Activated naive CD8-positive, alpha-beta T cell treated with anti-CD3 and anti-CD28 coated beads, Interleukin-2, amount 10 ng/mL, durations not matched to agents 7 days and 5 days (primary cell): ENCODE data around the gene TBC1D5. TPM values are rescaled to one million over a fixed set of nuclear protein-coding genes. Genes with fewer than 3 reads are reported as not detected.
"Not testable (repeated sequence)": the region's sequence is repeated elsewhere in the genome, so short reads cannot be mapped to it uniquely, and the experiment has no call there.

Source experiments
- ATAC-seq: fragments of 150-1000 bp; cut with Tn5 transposase; one replicate; pipeline ENCODE4 v1.10.0; 2021; ENCODE audit warnings: low read depth, moderate library complexity
- POLR2A ChIA-PET: fragments of 350-600 bp; sonication (Branson Sonifier 250); formaldehyde crosslinking; loops from one replicate; lab custom pipeline; 2021; ENCODE audit warnings: antibody characterized with exemption; lab: Charles Lee
- DNase-seq: peaks from one replicate; pipeline ENCODE4 v3.0.0; 2021
- H3K27ac Mint-ChIP-seq: one replicate; pipeline ENCODE4 v1.8.0; 2022; ENCODE audit warnings: mild to moderate bottlenecking, mixed read lengths
- H3K27me3 Mint-ChIP-seq: one replicate; pipeline ENCODE4 v1.8.0; 2022; ENCODE audit warnings: mild to moderate bottlenecking, moderate library complexity, mixed read lengths
- H3K36me3 Mint-ChIP-seq: one replicate; pipeline ENCODE4 v1.8.0; 2021; ENCODE audit warnings: mild to moderate bottlenecking, mixed read lengths
- H3K4me1 Mint-ChIP-seq: one replicate; pipeline ENCODE4 v1.8.0; 2021; ENCODE audit warnings: mixed read lengths
- H3K4me3 Mint-ChIP-seq: one replicate; pipeline ENCODE4 v1.8.0; 2022; ENCODE audit warnings: mild to moderate bottlenecking, moderate library complexity, mixed read lengths
- H3K9me3 Mint-ChIP-seq: one replicate; pipeline ENCODE4 v1.8.0; 2021; ENCODE audit warnings: mixed read lengths
- total RNA-seq, 2 experiments: library from RNA; stranded (reverse); gene quantifications; one replicate each; pipeline ENCODE4 v1.2.3, GENCODE V29; 2021

The TBC1D5 gene
- total RNA-seq, 2 experiments from 2014 or later, result 57.3 to 60.9 TPM

DNA sequence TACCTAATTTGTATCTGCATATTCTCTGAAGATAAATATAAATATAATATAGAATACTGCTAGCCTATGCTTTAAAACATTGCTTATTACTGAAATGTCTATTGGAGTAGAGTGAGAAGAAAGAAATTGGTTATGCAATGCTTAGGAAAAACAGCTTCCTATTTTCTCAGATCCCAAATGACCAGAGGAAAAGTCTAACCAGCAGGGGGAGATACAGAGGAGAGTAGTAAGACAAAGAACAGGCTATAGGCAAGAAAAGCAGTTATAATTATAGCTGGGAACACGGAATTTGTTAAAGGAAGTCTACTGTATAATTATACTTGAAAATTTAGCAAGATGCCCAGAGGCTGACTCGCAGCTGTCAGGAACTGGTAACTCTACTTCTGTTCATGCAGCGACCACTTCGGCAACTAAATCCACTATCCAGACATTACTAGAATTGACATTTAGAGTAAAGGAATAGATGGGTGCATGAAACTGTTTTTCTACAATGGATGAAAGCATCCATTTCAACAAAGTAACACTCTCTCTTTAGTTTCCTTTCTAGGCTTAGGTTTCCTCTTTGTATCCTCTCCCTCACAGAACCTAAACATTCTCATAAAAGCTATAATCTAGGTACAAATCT is 97.2 kb downstream of the TBC1D5 start:
- Mint-ChIP-seq H3K4me1 (peaks cover 2% of the 10 kb centered on the region), H3K36me3 (peaks cover 9% of the 10 kb centered on the region), H3K27me3 (no peaks in the 10 kb centered on the region), H3K27ac (no peak overlapping the region), H3K9me3 (peaks cover 5% of the 10 kb centered on the region), H3K4me3 (no peak overlapping the region)
- no peak for ATAC-seq
- DNase-seq, result no peak
- POLR2A ChIA-PET, result no interaction called here

DNA sequence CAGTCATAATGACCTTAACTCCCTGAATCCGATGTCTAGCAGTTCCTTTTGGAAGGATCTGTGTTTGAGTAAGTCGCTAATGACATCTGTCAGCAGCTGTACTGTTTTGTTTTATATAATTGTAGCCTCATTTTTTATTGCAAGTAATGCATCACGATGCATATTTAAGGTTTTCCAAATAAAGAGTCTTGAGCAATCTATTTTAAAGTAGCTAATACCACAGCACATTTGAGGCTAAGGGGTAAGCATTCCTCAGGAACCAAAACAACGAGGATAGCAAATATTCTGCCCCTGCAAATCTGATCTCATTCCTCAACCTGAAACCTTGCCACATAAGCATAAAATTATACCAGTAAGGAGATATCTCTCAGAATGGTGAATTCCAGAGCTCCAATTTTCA is 98.7 kb downstream of the TBC1D5 start:
- peaks cover 2% of the 10 kb centered on the region for H3K4me1 Mint-ChIP-seq
- no peak overlapping the region for H3K27ac Mint-ChIP-seq
- no peak overlapping the region for H3K4me3 Mint-ChIP-seq
- H3K27me3 Mint-ChIP-seq, result no peaks in the 10 kb centered on the region
- H3K9me3 Mint-ChIP-seq, result no peaks in the 10 kb centered on the region
- no peaks in the 10 kb centered on the region for H3K36me3 Mint-ChIP-seq
- ATAC-seq (no peak), DNase-seq (no peak)
- POLR2A ChIA-PET, result no interaction called here

- Mint-ChIP-seq H3K4me1 (peaks cover 2% of the 10 kb centered on the region), H3K9me3 (no peaks in the 10 kb centered on the region), H3K36me3 (peaks cover 2% of the 10 kb centered on the region), H3K4me3 (no peak overlapping the region), H3K27ac (no peak overlapping the region), H3K27me3 (no peaks in the 10 kb centered on the region)
- ATAC-seq, result no peak
- POLR2A ChIA-PET, result no interaction called here
- no peak for DNase-seq
These were observed 100.0 kb downstream of the TBC1D5 start for GRCh38 chr3:17642474-17642873.

GRCh38 chr3:17640466-17640865 is 102.0 kb downstream of the TBC1D5 start:
- no peak for DNase-seq
- no peak overlapping the region for H3K4me3 Mint-ChIP-seq
- H3K36me3 Mint-ChIP-seq, result peaks cover 2% of the 10 kb centered on the region
- no peak for ATAC-seq
- H3K27ac Mint-ChIP-seq, result no peak overlapping the region
- H3K9me3 Mint-ChIP-seq, result no peaks in the 10 kb centered on the region
- POLR2A ChIA-PET, result no interaction called here
- H3K4me1 Mint-ChIP-seq, result peaks cover 2% of the 10 kb centered on the region
- H3K27me3 Mint-ChIP-seq, result no peaks in the 10 kb centered on the region

GRCh38 chr3:17639765-17640164 is 102.7 kb downstream of the TBC1D5 start:
- H3K27me3 Mint-ChIP-seq, result no peaks in the 10 kb centered on the region
- DNase-seq (no peak), ATAC-seq (no peak)
- no peak overlapping the region for H3K4me3 Mint-ChIP-seq
- no peak overlapping the region for H3K27ac Mint-ChIP-seq
- no peaks in the 10 kb centered on the region for H3K9me3 Mint-ChIP-seq
- H3K36me3 Mint-ChIP-seq, result peaks cover 4% of the 10 kb centered on the region
- POLR2A ChIA-PET, result no interaction called here
- H3K4me1 Mint-ChIP-seq, result peaks cover 2% of the 10 kb centered on the region

DNA sequence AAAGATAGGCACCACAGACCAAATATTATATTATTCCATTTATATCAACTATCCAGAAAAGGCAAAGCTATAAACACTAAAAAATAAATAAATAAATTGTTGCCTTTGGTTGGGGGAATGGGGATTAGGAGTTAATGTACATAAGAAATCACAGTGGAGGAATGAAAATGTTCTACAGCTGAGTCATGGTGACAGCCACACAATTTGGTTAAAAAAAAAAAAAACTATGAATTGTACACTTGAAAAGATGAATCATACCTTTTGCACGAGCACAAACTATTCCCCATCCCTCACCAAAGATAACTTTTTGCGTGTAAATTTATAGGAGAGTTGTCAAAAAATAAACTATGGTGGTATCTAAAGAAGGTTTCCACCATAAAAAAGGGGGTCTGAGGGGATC is 103.2 kb downstream of the TBC1D5 start:
- no peak for ATAC-seq
- POLR2A ChIA-PET, result no interaction called here

DNA sequence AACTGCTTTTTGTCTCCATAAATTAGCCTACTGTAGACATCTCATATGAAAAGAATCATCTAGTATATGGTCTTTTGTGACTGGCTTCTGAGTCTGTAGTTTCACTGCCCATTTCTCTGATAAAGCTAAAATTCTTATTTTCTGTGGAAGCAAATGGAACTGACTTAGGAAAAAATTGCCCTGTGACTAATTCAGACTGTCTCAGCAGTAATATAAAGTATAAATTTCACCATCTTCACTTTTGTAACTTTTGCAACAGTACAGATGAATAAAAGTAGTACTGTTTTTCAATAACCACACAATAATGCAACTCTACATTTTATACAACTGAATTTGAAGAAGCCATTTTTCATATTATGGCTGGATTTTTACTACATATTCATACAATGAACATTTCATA is 104.1 kb downstream of the TBC1D5 start:
- POLR2A ChIA-PET, result no interaction called here
- Mint-ChIP-seq H3K4me3 (no peak overlapping the region), H3K4me1 (peaks cover 2% of the 10 kb centered on the region), H3K27me3 (no peaks in the 10 kb centered on the region), H3K36me3 (peaks cover 4% of the 10 kb centered on the region), H3K27ac (no peak overlapping the region), H3K9me3 (no peaks in the 10 kb centered on the region)
- DNase-seq (no peak), ATAC-seq (no peak)

More for the DNA sequence above, 103.2 kb downstream of the TBC1D5 start:
- Mint-ChIP-seq H3K27me3 (no peaks in the 10 kb centered on the region), H3K4me3 (no peak overlapping the region), H3K4me1 (peaks cover 2% of the 10 kb centered on the region), H3K27ac (no peak overlapping the region), H3K9me3 (no peaks in the 10 kb centered on the region), H3K36me3 (peaks cover 4% of the 10 kb centered on the region)
- DNase-seq, result no peak

- peaks cover 12% of the 10 kb centered on the region for H3K4me1 Mint-ChIP-seq
- H3K36me3 Mint-ChIP-seq, H3K9me3 Mint-ChIP-seq, POLR2A ChIA-PET, H3K27me3 Mint-ChIP-seq, ATAC-seq, DNase-seq, H3K4me3 Mint-ChIP-seq, H3K27ac Mint-ChIP-seq: not testable (repeated sequence)
These were observed 106.8 kb downstream of the TBC1D5 start for GRCh38 chr3:17635675-17636074.

DNA sequence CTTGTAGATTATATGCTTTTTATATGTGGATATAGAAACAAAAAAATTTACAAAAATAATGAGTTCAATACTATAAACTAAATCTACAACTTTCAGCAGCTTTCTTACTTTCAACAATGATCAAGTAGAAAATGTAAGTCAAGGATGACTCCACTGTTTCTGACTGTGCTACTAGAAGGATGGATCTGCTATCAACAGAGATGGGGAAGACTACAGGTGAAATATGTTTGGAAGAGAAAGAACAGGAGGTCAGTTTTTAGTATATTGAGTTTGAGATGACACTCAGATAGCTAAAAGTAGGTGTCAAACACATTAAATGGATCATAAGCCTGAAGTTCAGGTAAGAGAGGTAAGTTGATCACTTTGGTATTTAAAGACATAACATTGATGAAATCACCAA is 107.5 kb downstream of the TBC1D5 start:
- no peak overlapping the region for H3K27ac Mint-ChIP-seq
- peaks cover 7% of the 10 kb centered on the region for H3K36me3 Mint-ChIP-seq
- no peaks in the 10 kb centered on the region for H3K9me3 Mint-ChIP-seq
- ATAC-seq (no peak), DNase-seq (no peak)
- H3K4me1 Mint-ChIP-seq, result peaks cover 12% of the 10 kb centered on the region
- POLR2A ChIA-PET, result no interaction called here
- no peaks in the 10 kb centered on the region for H3K27me3 Mint-ChIP-seq
- no peak overlapping the region for H3K4me3 Mint-ChIP-seq

DNA sequence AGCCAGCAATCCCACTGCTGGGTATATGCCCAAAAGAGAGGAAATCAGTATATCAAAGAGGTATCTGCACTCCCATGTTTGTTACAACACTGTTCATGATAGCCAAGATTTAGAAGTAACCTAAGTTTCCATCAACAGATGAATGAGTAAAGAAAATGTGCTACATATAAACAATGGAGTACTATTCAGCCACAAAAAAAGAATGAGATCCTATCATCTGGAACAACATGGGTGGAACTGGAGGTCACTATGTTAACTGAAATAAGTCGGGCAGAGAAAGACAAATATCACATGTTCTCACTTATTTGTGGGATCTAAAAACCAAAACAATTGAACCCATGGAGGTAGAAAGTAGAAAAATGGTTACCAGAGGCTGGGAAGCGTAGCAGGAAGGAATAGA is 108.2 kb downstream of the TBC1D5 start:
- H3K9me3 Mint-ChIP-seq, result no peaks in the 10 kb centered on the region
- H3K4me1 Mint-ChIP-seq, result peaks cover 15% of the 10 kb centered on the region
- ATAC-seq (no peak), DNase-seq (no peak)
- H3K27me3 Mint-ChIP-seq, result no peaks in the 10 kb centered on the region
- POLR2A ChIA-PET, result no interaction called here
- H3K27ac Mint-ChIP-seq, result no peak overlapping the region
- peaks cover 7% of the 10 kb centered on the region for H3K36me3 Mint-ChIP-seq
- no peak overlapping the region for H3K4me3 Mint-ChIP-seq

DNA sequence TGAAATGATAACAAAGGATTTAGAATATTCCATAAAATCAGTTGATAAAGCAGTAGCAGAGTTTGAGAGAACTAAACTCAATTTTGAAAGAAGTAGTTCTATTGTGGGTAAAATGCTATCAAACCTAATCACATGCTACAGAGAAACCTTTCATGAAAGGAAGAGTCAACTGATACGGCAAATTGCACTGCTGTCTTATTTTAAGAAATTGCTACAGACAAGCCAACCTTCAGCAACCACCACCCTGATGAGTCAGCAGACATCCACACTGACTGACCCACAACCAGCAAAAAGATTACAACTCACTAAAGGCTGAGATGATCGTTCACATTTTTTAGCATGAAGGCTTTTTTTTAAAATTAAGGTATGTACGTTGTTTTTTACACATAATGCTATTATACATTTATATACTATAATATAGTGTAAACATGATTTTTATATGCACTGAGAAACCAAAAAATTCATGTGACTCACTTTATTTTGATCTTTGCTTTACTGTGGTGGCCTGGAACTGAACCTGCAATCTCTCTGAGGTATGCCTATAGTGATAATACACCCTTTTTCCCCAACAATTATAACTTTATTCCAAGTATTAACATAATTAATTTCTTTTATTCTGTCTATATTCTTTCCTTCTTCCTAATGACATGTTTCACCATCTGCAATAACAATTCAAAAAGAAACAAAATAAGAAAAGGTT is 109.9 kb downstream of the TBC1D5 start:
- Mint-ChIP-seq H3K27me3 (no peaks in the 10 kb centered on the region), H3K36me3 (peaks cover 5% of the 10 kb centered on the region), H3K4me1 (peaks cover 17% of the 10 kb centered on the region), H3K4me3 (no peak overlapping the region), H3K27ac (no peak overlapping the region), H3K9me3 (no peaks in the 10 kb centered on the region)
- POLR2A ChIA-PET, result no interaction called here
- no peak for ATAC-seq
- DNase-seq, result no peak

GRCh38 chr3:17631609-17632008 is 110.8 kb downstream of the TBC1D5 start:
- ATAC-seq (no peak), DNase-seq (no peak)
- Mint-ChIP-seq H3K27ac (no peak overlapping the region), H3K9me3 (no peaks in the 10 kb centered on the region), H3K4me3 (no peak overlapping the region), H3K4me1 (peaks cover 19% of the 10 kb centered on the region), H3K27me3 (no peaks in the 10 kb centered on the region), H3K36me3 (peaks cover 5% of the 10 kb centered on the region)
- POLR2A ChIA-PET, result no interaction called here

DNA sequence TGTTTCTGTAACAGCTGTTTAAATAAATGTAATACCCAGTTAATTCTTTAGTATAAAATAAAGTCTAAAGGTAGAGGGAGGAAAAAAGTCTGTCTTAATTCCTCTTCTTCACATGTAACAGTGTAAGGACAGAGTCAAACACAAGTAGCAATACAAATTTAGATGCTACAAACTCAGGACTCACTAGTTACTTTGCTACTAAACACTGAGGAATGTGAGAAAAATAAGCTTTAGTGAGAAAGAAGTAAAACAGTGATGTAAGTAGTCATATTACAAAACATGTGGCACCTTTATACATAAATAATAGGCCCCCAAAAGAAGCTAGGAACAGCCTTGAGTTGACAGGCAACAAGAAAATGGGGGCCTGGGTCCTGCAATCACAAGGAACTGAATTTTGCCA is 113.0 kb downstream of the TBC1D5 start:
- peaks cover 7% of the 10 kb centered on the region for H3K36me3 Mint-ChIP-seq
- no peaks in the 10 kb centered on the region for H3K27me3 Mint-ChIP-seq
- DNase-seq, result no peak
- H3K4me1 Mint-ChIP-seq, result peaks cover 23% of the 10 kb centered on the region
- no peak for ATAC-seq
- H3K4me3 Mint-ChIP-seq, result no peak overlapping the region
- H3K27ac Mint-ChIP-seq, result no peak overlapping the region
- POLR2A ChIA-PET, result no interaction called here
- no peaks in the 10 kb centered on the region for H3K9me3 Mint-ChIP-seq

DNA sequence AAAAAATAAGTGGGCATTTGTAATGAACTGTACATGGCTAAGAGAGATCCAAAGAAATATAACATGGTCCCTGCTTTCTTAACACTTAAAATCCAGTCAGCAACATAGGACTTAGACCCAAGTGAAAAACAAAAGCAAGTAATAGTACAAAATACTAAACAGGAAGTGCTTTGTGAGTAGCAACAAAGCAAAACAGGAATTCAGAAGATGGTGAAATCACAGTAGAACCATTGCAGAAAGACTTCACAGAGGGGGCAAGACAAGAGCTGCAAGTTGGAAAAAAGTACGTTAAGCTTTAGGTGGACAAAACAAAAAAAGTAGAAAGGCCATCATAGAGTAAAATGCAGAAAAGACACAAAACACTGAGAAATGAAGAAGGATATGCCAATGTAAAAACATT is 116.0 kb downstream of the TBC1D5 start:
- Mint-ChIP-seq H3K27me3 (no peaks in the 10 kb centered on the region), H3K36me3 (peaks cover 18% of the 10 kb centered on the region), H3K27ac (no peak overlapping the region), H3K4me3 (no peak overlapping the region), H3K4me1 (peaks cover 14% of the 10 kb centered on the region), H3K9me3 (no peaks in the 10 kb centered on the region)
- no peak for DNase-seq
- POLR2A ChIA-PET, result no interaction called here
- ATAC-seq, result no peak
